NCI-H82 (cell line): ENCODE data around the gene RSPO4.
A peak's percentile ranks its signal among the peaks of the same experiment; 100 is the strongest.
"Not testable (repeated sequence)": the region's sequence is repeated elsewhere in the genome, so short reads cannot be mapped to it uniquely, and the experiment has no call there.

ENCODE experiments used
- DNase-seq: peaks from one replicate; lab custom pipeline; 2025; lab: John Stamatoyannopoulos, UW

RSPO4 gene

GRCh38 chr20:1001911-1002681, at the start of gene RSPO4:
RSPO4 (minus strand) TSS chr20:1002311; CDS start chr20:1002164, 147 bp downstream.
- peak; percentile 47 for DNase-seq

GRCh38 chr20:1050440-1050839, 48.3 kb upstream of the RSPO4 start:
- DNase-seq: no peak

GRCh38 chr20:1045860-1046418, 43.8 kb upstream of the RSPO4 start:
- no peak for DNase-seq

- DNase-seq: no peak
These were observed 39.8 kb upstream of the RSPO4 start for GRCh38 chr20:1041845-1042390.

- no peak for DNase-seq
These were observed 36.1 kb upstream of the RSPO4 start for GRCh38 chr20:1038205-1038604.

- DNase-seq: no peak
These were observed 34.9 kb upstream of the RSPO4 start for GRCh38 chr20:1037039-1037438.

GRCh38 chr20:1035466-1035865, 33.4 kb upstream of the RSPO4 start:
- DNase-seq: no peak

- DNase-seq: no peak
These were observed 32.3 kb upstream of the RSPO4 start for GRCh38 chr20:1034415-1034789.

- peak; percentile 6 for DNase-seq
These were observed 31.8 kb upstream of the RSPO4 start for GRCh38 chr20:1033751-1034414.

- DNase-seq: no peak
These were observed 27.9 kb upstream of the RSPO4 start for GRCh38 chr20:1029980-1030379.

GRCh38 chr20:1026214-1026613, 24.1 kb upstream of the RSPO4 start:
- not testable (repeated sequence) for DNase-seq

GRCh38 chr20:1022871-1023270, 20.8 kb upstream of the RSPO4 start:
- DNase-seq: no peak

- no peak for DNase-seq
These were observed 18.5 kb upstream of the RSPO4 start for GRCh38 chr20:1020614-1021013.

- DNase-seq: no peak
These were observed 17.2 kb upstream of the RSPO4 start for GRCh38 chr20:1019344-1019743.

GRCh38 chr20:1017677-1018076, 15.6 kb upstream of the RSPO4 start:
- DNase-seq: no peak

- no peak for DNase-seq
These were observed 13.1 kb upstream of the RSPO4 start for GRCh38 chr20:1015181-1015580.

GRCh38 chr20:1014471-1014870, 12.4 kb upstream of the RSPO4 start:
- no peak for DNase-seq

- DNase-seq: no peak
These were observed 11.6 kb upstream of the RSPO4 start for GRCh38 chr20:1013566-1014340.

- no peak for DNase-seq
These were observed 10.5 kb upstream of the RSPO4 start for GRCh38 chr20:1012359-1013168.

- no peak for DNase-seq
These were observed 8.5 kb upstream of the RSPO4 start for GRCh38 chr20:1010659-1011058.

- DNase-seq: peak; percentile 84
These were observed 3.4 kb upstream of the RSPO4 start for GRCh38 chr20:1005452-1006027.
